K562 (cell line): ENCODE measurements around the gene MATCAP1. TPM values are rescaled to one million over a fixed set of nuclear protein-coding genes. Genes with fewer than 3 reads are reported as not detected.

Experiments
- CBX8 ChIP-seq: fragments of 200-600 bp; sonication (generic); IDR thresholded peaks from 2 replicates; pipeline ENCODE4 v1.6.1; 2012; ENCODE audit warnings: borderline replicate concordance, mixed run types, low read depth, mild to moderate bottlenecking, moderate library complexity, mixed read lengths, low read length, control low read depth, inconsistent platforms; ENCODE audit not compliant: poor library complexity, severe bottlenecking; ENCODE audit errors: extremely low read depth
- HMGN3 ChIP-seq: IDR thresholded peaks from 2 replicates; pipeline ENCODE4 v1.6.1; 2011; ENCODE audit warnings: borderline replicate concordance, low read depth, mild to moderate bottlenecking, mixed read lengths, low read length; ENCODE audit not compliant: insufficient read length; ENCODE audit errors: extremely low read depth
- MTA2 ChIP-seq: fragments of 450-650 bp; IDR thresholded peaks from 2 replicates; pipeline ENCODE4 v1.6.1; 2016; ENCODE audit warnings: low read depth
- POLR2G ChIP-seq: fragments of 200-400 bp; formaldehyde crosslinking; IDR thresholded peaks from 2 replicates; pipeline ENCODE4 v1.6.1; 2017; ENCODE audit warnings: low read depth, mild to moderate bottlenecking, antibody characterized with exemption, low read length, moderate library complexity
- SMAD4 ChIP-seq: fragments of 250-450 bp; sonication (Bioruptor Pico); conservative IDR thresholded peaks from 2 replicates; pipeline ENCODE4 v1.8.0; 2021; ENCODE audit warnings: inconsistent platforms, mild to moderate bottlenecking, moderate library complexity
- ZC3H4 ChIP-seq: sonication (generic); formaldehyde crosslinking; IDR thresholded peaks from 2 replicates; pipeline ENCODE4 v1.9.0; 2021; ENCODE audit warnings: missing genetic modification reagents, borderline replicate concordance
- ZNF316 ChIP-seq: fragments of 450-650 bp; IDR thresholded peaks from 2 replicates; pipeline ENCODE4 v1.6.1; 2016
- polyA plus RNA-seq, 8 experiments: library from polyadenylated mRNA; depleted of rRNA in 4 of 8; stranded (reverse) in 5 of 8; unstranded in 3 of 8; fragments of >200 nt; fragmentation: Nextera tagmentation in 2 of 8; fragmentation: Illumina TruSeq in 1 of 8; extraction: Ambion mirVana in 2 of 8; extraction: Trizol in 1 of 8; gene quantifications; 2 replicates each; pipeline versions ENCODE4 v1.2.1 to v1.2.3, GENCODE V29; 2011 to 2014; ENCODE audit warnings: inconsistent platforms in 1 of 8, missing spikeins in 1 of 8
- total RNA-seq, 7 experiments: library from RNA; depleted of rRNA in 6 of 7; stranded (reverse); fragments of >200 nt in 6 of 7; fragmentation: Illumina TruSeq in 2 of 7; extraction: Trizol in 2 of 7; gene quantifications; 2 replicates each; pipeline versions ENCODE4 v1.2.1 to v1.2.3, GENCODE V29; 2011 to 2021; ENCODE audit warnings: low replicate concordance in 1 of 7
- TF ChIP-seq, protein P1 (sequence below): fragments of 450-650 bp; IDR thresholded peaks from 2 replicates; pipeline ENCODE4 v1.6.1; 2014; ENCODE audit warnings: low read depth, mild to moderate bottlenecking, moderate library complexity, borderline replicate concordance
- TF ChIP-seq, protein P2 (sequence below), 2 experiments: fragments of 250-450 bp in 1 of 2; fragments of 450-650 bp in 1 of 2; sonication (Bioruptor Pico) in 1 of 2; IDR thresholded peaks; 2 replicates each; pipeline versions ENCODE4 v1.6.1 to v1.8.0; 2016 to 2021; ENCODE audit warnings: mild to moderate bottlenecking in 2 of 2, moderate library complexity in 2 of 2, missing compliant biosample characterization in 1 of 2, missing genetic modification characterization in 1 of 2
- TF ChIP-seq, protein P3 (sequence below): conservative IDR thresholded peaks from 2 replicates; pipeline ENCODE4 v1.6.1; 2011; ENCODE audit warnings: low read depth, mild to moderate bottlenecking, low read length; ENCODE audit not compliant: control insufficient read depth

The MATCAP1 gene
- total and polyA plus RNA-seq, 9 of the 15 experiments (the other 6 are each of a cell fraction or from before 2014, with no cell fraction given) = 3.4 to 20.5 (median 10.3) TPM

DNA sequence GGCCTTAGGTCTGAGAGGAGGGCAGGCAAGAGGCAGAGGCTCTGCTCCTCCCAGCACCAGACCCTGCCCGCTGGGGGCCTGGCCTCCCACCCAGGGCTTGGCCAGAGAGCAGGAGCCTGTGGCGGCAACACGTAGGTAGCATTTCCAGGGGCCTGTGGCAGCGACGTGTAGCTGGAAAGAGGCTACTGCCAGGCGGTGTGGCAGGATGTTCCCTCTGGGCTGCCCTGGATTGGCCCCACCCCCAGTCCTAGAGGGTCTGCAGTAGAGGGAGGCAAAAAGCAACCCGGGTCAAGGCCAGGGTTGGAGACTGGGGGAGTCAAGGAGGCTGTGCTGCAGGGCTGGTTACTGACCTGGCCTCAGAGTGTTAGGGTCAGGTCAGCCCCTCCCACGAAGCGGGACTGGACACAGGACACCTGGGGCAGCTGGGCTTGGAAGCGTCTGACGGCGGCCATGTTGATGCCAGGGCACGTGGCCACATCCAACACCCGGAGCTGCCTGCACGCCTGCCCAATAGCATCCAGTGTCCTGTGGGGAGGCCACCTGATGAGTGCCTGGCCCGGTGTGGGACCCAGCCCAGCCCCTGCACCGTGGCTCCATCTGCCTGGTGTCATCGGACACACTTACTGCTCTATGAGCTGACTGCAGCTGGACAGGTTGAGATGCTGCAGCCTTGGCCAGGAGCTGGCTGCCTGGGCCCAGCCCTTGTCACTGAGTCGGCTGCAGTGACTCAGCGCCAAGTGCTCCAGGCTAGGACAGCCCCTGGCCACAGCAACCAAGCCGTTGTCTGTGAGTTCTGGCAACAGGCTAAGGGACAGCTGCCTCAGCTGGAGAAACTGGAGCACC, 23.7 kb upstream of the MATCAP1 start (continued):
- TF ChIP-seq, protein P1, sequence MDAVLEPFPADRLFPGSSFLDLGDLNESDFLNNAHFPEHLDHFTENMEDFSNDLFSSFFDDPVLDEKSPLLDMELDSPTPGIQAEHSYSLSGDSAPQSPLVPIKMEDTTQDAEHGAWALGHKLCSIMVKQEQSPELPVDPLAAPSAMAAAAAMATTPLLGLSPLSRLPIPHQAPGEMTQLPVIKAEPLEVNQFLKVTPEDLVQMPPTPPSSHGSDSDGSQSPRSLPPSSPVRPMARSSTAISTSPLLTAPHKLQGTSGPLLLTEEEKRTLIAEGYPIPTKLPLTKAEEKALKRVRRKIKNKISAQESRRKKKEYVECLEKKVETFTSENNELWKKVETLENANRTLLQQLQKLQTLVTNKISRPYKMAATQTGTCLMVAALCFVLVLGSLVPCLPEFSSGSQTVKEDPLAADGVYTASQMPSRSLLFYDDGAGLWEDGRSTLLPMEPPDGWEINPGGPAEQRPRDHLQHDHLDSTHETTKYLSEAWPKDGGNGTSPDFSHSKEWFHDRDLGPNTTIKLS = no peak
- TF ChIP-seq POLR2G (peak; percentile 68; the same call in 1 of the 2 replicates), HMGN3 (peak; percentile 9), ZNF316 (peak; percentile 40; the same call in 1 of the 2 replicates), ZC3H4 (no peak), SMAD4 (CRISPR knock-in tag) (no peak), MTA2 (no peak), CBX8 (no peak)
- TF ChIP-seq, protein P2, sequence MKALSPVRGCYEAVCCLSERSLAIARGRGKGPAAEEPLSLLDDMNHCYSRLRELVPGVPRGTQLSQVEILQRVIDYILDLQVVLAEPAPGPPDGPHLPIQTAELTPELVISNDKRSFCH (CRISPR knock-in tag; IDR thresholded peaks at IDR 0.05) = no peak
- TF ChIP-seq, protein P2 (tag; IDR thresholded peaks at IDR 0.05) = no peak
- TF ChIP-seq, protein P3, sequence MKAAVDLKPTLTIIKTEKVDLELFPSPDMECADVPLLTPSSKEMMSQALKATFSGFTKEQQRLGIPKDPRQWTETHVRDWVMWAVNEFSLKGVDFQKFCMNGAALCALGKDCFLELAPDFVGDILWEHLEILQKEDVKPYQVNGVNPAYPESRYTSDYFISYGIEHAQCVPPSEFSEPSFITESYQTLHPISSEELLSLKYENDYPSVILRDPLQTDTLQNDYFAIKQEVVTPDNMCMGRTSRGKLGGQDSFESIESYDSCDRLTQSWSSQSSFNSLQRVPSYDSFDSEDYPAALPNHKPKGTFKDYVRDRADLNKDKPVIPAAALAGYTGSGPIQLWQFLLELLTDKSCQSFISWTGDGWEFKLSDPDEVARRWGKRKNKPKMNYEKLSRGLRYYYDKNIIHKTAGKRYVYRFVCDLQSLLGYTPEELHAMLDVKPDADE = no peak
